ENCODE results near the gene CLEC18B.

DNA sequence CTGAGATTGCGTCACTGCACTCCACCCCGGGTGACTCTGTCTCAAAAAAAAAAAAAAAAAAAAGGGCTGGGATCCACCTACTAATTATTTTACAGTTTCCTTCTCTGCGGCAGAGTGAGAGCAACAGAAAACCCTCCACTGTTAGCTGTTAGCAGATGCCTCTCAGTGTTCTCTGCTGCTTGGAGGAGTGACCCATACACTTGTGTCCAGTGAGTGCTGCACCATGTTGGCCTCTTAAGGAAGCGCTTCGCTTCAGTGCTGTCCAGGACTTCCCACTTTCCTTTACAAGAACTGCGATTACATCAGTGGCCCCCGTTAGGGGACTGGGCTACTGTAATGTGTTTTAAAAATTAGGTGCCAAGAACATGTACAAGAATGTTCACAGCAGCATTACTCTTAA lies 18.4 kb upstream of the CLEC18B start:
- TF ChIP-seq POLR2A (IDR thresholded peaks at IDR 0.05; ENCODE audit: low read depth, low read length) (no peak), POLR2AphosphoS5 (IDR thresholded peaks at IDR 0.05; ENCODE audit: low read depth, low read length) (no peak)
